K562 (cell line): ENCODE data around the gene PPP1R9B. TPM values are rescaled to one million over a fixed set of nuclear protein-coding genes. Genes with fewer than 3 reads are reported as not detected.
A peak's percentile ranks its signal among the peaks of the same experiment; 100 is the strongest.

ENCODE experiments used
- ARID2 ChIP-seq: fragments of 450-650 bp; IDR thresholded peaks from 2 replicates; pipeline ENCODE4 v1.6.1; 2017; ENCODE audit warnings: antibody characterized with exemption, mild to moderate bottlenecking
- CBX1 ChIP-seq: sonication (generic); IDR thresholded peaks from 2 replicates; pipeline ENCODE4 v1.6.1; 2016; ENCODE audit warnings: antibody characterized with exemption, low read depth, mild to moderate bottlenecking
- CTCF ChIP-seq, 3 experiments: IDR thresholded peaks in 2 of 3; conservative IDR thresholded peaks in 1 of 3; 2 replicates each; pipeline ENCODE4 v1.5.1; 2011 to 2012; ENCODE audit warnings: low read length in 3 of 3, mild to moderate bottlenecking in 3 of 3, control low read depth in 2 of 3, improper control_type of control experiment in 1 of 3, inconsistent platforms in 1 of 3, low read depth in 1 of 3, mixed read lengths in 1 of 3, moderate library complexity in 1 of 3; ENCODE audit not compliant: insufficient read depth in 2 of 3
- EWSR1 ChIP-seq: fragments of 450-650 bp; IDR thresholded peaks from 2 replicates; pipeline ENCODE4 v1.6.1; 2018; ENCODE audit warnings: borderline replicate concordance, mild to moderate bottlenecking, low read depth, moderate library complexity; ENCODE audit not compliant: partially characterized antibody
- GABPB1 ChIP-seq: sonication (generic); formaldehyde crosslinking; IDR thresholded peaks from 2 replicates; pipeline ENCODE4 v1.8.0; 2022; ENCODE audit warnings: mild to moderate bottlenecking, missing genetic modification reagents
- GTF2F1 ChIP-seq: IDR thresholded peaks from 2 replicates; pipeline ENCODE4 v1.6.1; 2011; ENCODE audit warnings: low read depth, low read length, improper control_type of control experiment
- HCFC1 ChIP-seq: IDR thresholded peaks from 2 replicates; pipeline ENCODE4 v1.6.1; 2012; ENCODE audit warnings: low read depth, low read length, improper control_type of control experiment
- RBM25 ChIP-seq: fragments of 200-400 bp; formaldehyde crosslinking; IDR thresholded peaks from 2 replicates; pipeline ENCODE4 v1.6.1; 2018; ENCODE audit warnings: low read length, low read depth, moderate library complexity; ENCODE audit not compliant: severe bottlenecking
- STAG1 ChIP-seq: sonication (generic); formaldehyde crosslinking; IDR thresholded peaks from 2 replicates; pipeline ENCODE4 v1.5.0; 2020; ENCODE audit warnings: missing genetic modification reagents, borderline replicate concordance
- ZNF263 ChIP-seq: sonication (generic); formaldehyde crosslinking; IDR thresholded peaks from 2 replicates; pipeline ENCODE4 v1.8.0; 2022; ENCODE audit warnings: mild to moderate bottlenecking, missing genetic modification reagents, borderline replicate concordance
- ZNF398 ChIP-seq: fragments of 250-450 bp; sonication (Bioruptor Pico); IDR thresholded peaks from 2 replicates; pipeline ENCODE4 v1.8.0; 2021; ENCODE audit warnings: moderate library complexity, mild to moderate bottlenecking, inconsistent platforms
- polyA plus RNA-seq, 8 experiments: library from polyadenylated mRNA; depleted of rRNA in 4 of 8; stranded (reverse) in 5 of 8; unstranded in 3 of 8; fragments of >200 nt; fragmentation: Nextera tagmentation in 2 of 8; fragmentation: Illumina TruSeq in 1 of 8; extraction: Ambion mirVana in 2 of 8; extraction: Trizol in 1 of 8; gene quantifications; 2 replicates each; pipeline versions ENCODE4 v1.2.1 to v1.2.3, GENCODE V29; 2011 to 2014; ENCODE audit warnings: inconsistent platforms in 1 of 8, missing spikeins in 1 of 8
- total RNA-seq, 7 experiments: library from RNA; depleted of rRNA in 6 of 7; stranded (reverse); fragments of >200 nt in 6 of 7; fragmentation: Illumina TruSeq in 2 of 7; extraction: Trizol in 2 of 7; gene quantifications; 2 replicates each; pipeline versions ENCODE4 v1.2.1 to v1.2.3, GENCODE V29; 2011 to 2021; ENCODE audit warnings: low replicate concordance in 1 of 7

PPP1R9B gene
- total and polyA plus RNA-seq, 9 of the 15 experiments (the other 6 are each of a cell fraction or from before 2014, with no cell fraction given), result 0.10 to 63.5 (median 24.7) TPM

GRCh38 chr17:50087246-50087911 lies 63.1 kb downstream of the PPP1R9B start (continued):
- TF ChIP-seq HCFC1 (0 out of 2 replicates have a peak, but pooled peaks have one; percentile 11), ZNF398 (no peak), CBX1 (peak; percentile 71; the same call in 1 of the 2 replicates), ARID2 (peak; percentile 39; the same call in 1 of the 2 replicates), GABPB1 (CRISPR knock-in tag) (no peak), STAG1 (CRISPR knock-in tag) (peak; percentile 74; the same call in 1 of the 2 replicates), EWSR1 (no peak), RBM25 (peak; percentile 86), CTCF (IDR thresholded peaks at IDR 0.05 in 2 of 3, conservative IDR thresholded peaks at IDR 0.05 in 1 of 3; ENCODE audit: insufficient read depth in 2 of 3, low read depth in 1 of 3, low read length in 3 of 3) (peak; percentile 91 to 97 (median 96)), GTF2F1 (no peak), ZNF263 (CRISPR knock-in tag) (peak; percentile 71; the same call in 1 of the 2 replicates)

Other genes starting within 250 kb of the PPP1R9B start
Only the 7 nearest of the 12 such genes appear.
- gene DLX3, start 155.5 kb downstream of the PPP1R9B start, total RNA-seq (2014; rRNA removed), result not detected in 2 replicates
- gene DLX3, start 155.5 kb downstream of the PPP1R9B start, total RNA-seq (2014; rRNA removed; fragmentation: Illumina TruSeq; extraction: Trizol), result not detected in 2 replicates
- not detected in 2 replicates for gene DLX3, start 155.5 kb downstream of the PPP1R9B start, total RNA-seq (2015; rRNA removed; fragmentation: Illumina TruSeq; extraction: Trizol)
- not detected in 2 replicates for gene DLX3, start 155.5 kb downstream of the PPP1R9B start, total RNA-seq (2021)
- gene DLX3, start 155.5 kb downstream of the PPP1R9B start, polyA plus RNA-seq (2011; rRNA removed), result not detected in 2 replicates
- gene DLX3, start 155.5 kb downstream of the PPP1R9B start, polyA plus RNA-seq (2014; fragmentation: Illumina TruSeq; extraction: Trizol), result not detected in 2 replicates
- not detected for gene DLX3, start 155.5 kb downstream of the PPP1R9B start, polyA plus RNA-seq (2014; fragmentation: Nextera tagmentation; extraction: Ambion mirVana)
- not detected in 2 replicates for gene DLX3, start 155.5 kb downstream of the PPP1R9B start, polyA plus RNA-seq (2014; rRNA removed)
- 0.05 and 0.20 TPM in 2 replicates for gene ITGA3, start 94.6 kb downstream of the PPP1R9B start, total RNA-seq (2014; rRNA removed)
- gene ITGA3, start 94.6 kb downstream of the PPP1R9B start, total RNA-seq (2014; rRNA removed; fragmentation: Illumina TruSeq; extraction: Trizol), result 0.10 and 0.33 TPM in 2 replicates
- gene ITGA3, start 94.6 kb downstream of the PPP1R9B start, total RNA-seq (2015; rRNA removed; fragmentation: Illumina TruSeq; extraction: Trizol), result 0.11 and 0.14 TPM in 2 replicates
- gene ITGA3, start 94.6 kb downstream of the PPP1R9B start, total RNA-seq (2021), result 0.75 and 1.3 TPM in 2 replicates
- gene ITGA3, start 94.6 kb downstream of the PPP1R9B start, polyA plus RNA-seq (2011; rRNA removed), result 0.15 and 0.16 TPM in 2 replicates
- 0.13 and 0.24 TPM in 2 replicates for gene ITGA3, start 94.6 kb downstream of the PPP1R9B start, polyA plus RNA-seq (2014; fragmentation: Illumina TruSeq; extraction: Trizol)
- gene ITGA3, start 94.6 kb downstream of the PPP1R9B start, polyA plus RNA-seq (2014; fragmentation: Nextera tagmentation; extraction: Ambion mirVana), result not detected
- 0.03 TPM in 2 replicates for gene ITGA3, start 94.6 kb downstream of the PPP1R9B start, polyA plus RNA-seq (2014; rRNA removed)
- gene PDK2, start 55.3 kb downstream of the PPP1R9B start, total RNA-seq (2014; rRNA removed), result 1.00 and 1.5 TPM in 2 replicates
- gene PDK2, start 55.3 kb downstream of the PPP1R9B start, total RNA-seq (2014; rRNA removed; fragmentation: Illumina TruSeq; extraction: Trizol), result 0.38 and 0.87 TPM in 2 replicates
- gene PDK2, start 55.3 kb downstream of the PPP1R9B start, total RNA-seq (2015; rRNA removed; fragmentation: Illumina TruSeq; extraction: Trizol), result 1.2 and 1.4 TPM in 2 replicates
- gene PDK2, start 55.3 kb downstream of the PPP1R9B start, total RNA-seq (2021), result 1.9 and 2.5 TPM in 2 replicates
- gene PDK2, start 55.3 kb downstream of the PPP1R9B start, polyA plus RNA-seq (2011; rRNA removed), result 1.8 and 5.3 TPM in 2 replicates
- 2.0 and 2.7 TPM in 2 replicates for gene PDK2, start 55.3 kb downstream of the PPP1R9B start, polyA plus RNA-seq (2014; fragmentation: Illumina TruSeq; extraction: Trizol)
- gene PDK2, start 55.3 kb downstream of the PPP1R9B start, polyA plus RNA-seq (2014; fragmentation: Nextera tagmentation; extraction: Ambion mirVana), result under 1 TPM; 0.03 to 0.08 TPM
- 1.5 and 2.6 TPM in 2 replicates for gene PDK2, start 55.3 kb downstream of the PPP1R9B start, polyA plus RNA-seq (2014; rRNA removed)
- gene SAMD14, start 20.5 kb downstream of the PPP1R9B start, total RNA-seq (2014; rRNA removed), result not detected in 2 replicates
- not detected in 2 replicates for gene SAMD14, start 20.5 kb downstream of the PPP1R9B start, total RNA-seq (2014; rRNA removed; fragmentation: Illumina TruSeq; extraction: Trizol)
- gene SAMD14, start 20.5 kb downstream of the PPP1R9B start, total RNA-seq (2015; rRNA removed; fragmentation: Illumina TruSeq; extraction: Trizol), result not detected in 2 replicates
- gene SAMD14, start 20.5 kb downstream of the PPP1R9B start, total RNA-seq (2021), result 0.07 TPM in 1 of 2 replicates, not detected in the other
- 0.14 TPM in 1 of 2 replicates, not detected in the other for gene SAMD14, start 20.5 kb downstream of the PPP1R9B start, polyA plus RNA-seq (2011; rRNA removed)
- 0.04 TPM in 1 of 2 replicates, not detected in the other for gene SAMD14, start 20.5 kb downstream of the PPP1R9B start, polyA plus RNA-seq (2014; fragmentation: Illumina TruSeq; extraction: Trizol)
- gene SAMD14, start 20.5 kb downstream of the PPP1R9B start, polyA plus RNA-seq (2014; fragmentation: Nextera tagmentation; extraction: Ambion mirVana), result not detected
- 0.11 TPM in 1 of 2 replicates, not detected in the other for gene SAMD14, start 20.5 kb downstream of the PPP1R9B start, polyA plus RNA-seq (2014; rRNA removed)
- gene SGCA, start 15.3 kb upstream of the PPP1R9B start, total RNA-seq (2014; rRNA removed), result not detected in 2 replicates
- not detected in 2 replicates for gene SGCA, start 15.3 kb upstream of the PPP1R9B start, total RNA-seq (2014; rRNA removed; fragmentation: Illumina TruSeq; extraction: Trizol)
- not detected in 2 replicates for gene SGCA, start 15.3 kb upstream of the PPP1R9B start, total RNA-seq (2015; rRNA removed; fragmentation: Illumina TruSeq; extraction: Trizol)
- gene SGCA, start 15.3 kb upstream of the PPP1R9B start, total RNA-seq (2021), result not detected in 2 replicates
- gene SGCA, start 15.3 kb upstream of the PPP1R9B start, polyA plus RNA-seq (2011; rRNA removed), result not detected in 2 replicates
- not detected in 2 replicates for gene SGCA, start 15.3 kb upstream of the PPP1R9B start, polyA plus RNA-seq (2014; fragmentation: Illumina TruSeq; extraction: Trizol)
- not detected for gene SGCA, start 15.3 kb upstream of the PPP1R9B start, polyA plus RNA-seq (2014; fragmentation: Nextera tagmentation; extraction: Ambion mirVana)
- gene SGCA, start 15.3 kb upstream of the PPP1R9B start, polyA plus RNA-seq (2014; rRNA removed), result not detected in 2 replicates
- gene COL1A1, start 51.0 kb upstream of the PPP1R9B start, total RNA-seq (2014; rRNA removed), result 0.86 and 0.91 TPM in 2 replicates
- gene COL1A1, start 51.0 kb upstream of the PPP1R9B start, total RNA-seq (2014; rRNA removed; fragmentation: Illumina TruSeq; extraction: Trizol), result 0.15 TPM in 1 of 2 replicates, not detected in the other
- gene COL1A1, start 51.0 kb upstream of the PPP1R9B start, total RNA-seq (2015; rRNA removed; fragmentation: Illumina TruSeq; extraction: Trizol), result 0.08 and 0.18 TPM in 2 replicates
- 2.8 and 3.4 TPM in 2 replicates for gene COL1A1, start 51.0 kb upstream of the PPP1R9B start, total RNA-seq (2021)
- gene COL1A1, start 51.0 kb upstream of the PPP1R9B start, polyA plus RNA-seq (2011; rRNA removed), result 0.11 and 0.20 TPM in 2 replicates
- gene COL1A1, start 51.0 kb upstream of the PPP1R9B start, polyA plus RNA-seq (2014; fragmentation: Illumina TruSeq; extraction: Trizol), result 0.64 and 0.91 TPM in 2 replicates
- gene COL1A1, start 51.0 kb upstream of the PPP1R9B start, polyA plus RNA-seq (2014; fragmentation: Nextera tagmentation; extraction: Ambion mirVana), result under 1 TPM; 0.04 to 0.06 TPM
- 0.86 and 0.95 TPM in 2 replicates for gene COL1A1, start 51.0 kb upstream of the PPP1R9B start, polyA plus RNA-seq (2014; rRNA removed)
- 0.32 TPM in 1 of 2 replicates, not detected in the other for gene TMEM92, start 123.8 kb upstream of the PPP1R9B start, total RNA-seq (2014; rRNA removed)
- 0.10 and 0.18 TPM in 2 replicates for gene TMEM92, start 123.8 kb upstream of the PPP1R9B start, total RNA-seq (2014; rRNA removed; fragmentation: Illumina TruSeq; extraction: Trizol)
- 0.14 and 0.23 TPM in 2 replicates for gene TMEM92, start 123.8 kb upstream of the PPP1R9B start, total RNA-seq (2015; rRNA removed; fragmentation: Illumina TruSeq; extraction: Trizol)
- gene TMEM92, start 123.8 kb upstream of the PPP1R9B start, total RNA-seq (2021), result 0.40 and 0.47 TPM in 2 replicates
- 0.22 and 1.1 TPM in 2 replicates for gene TMEM92, start 123.8 kb upstream of the PPP1R9B start, polyA plus RNA-seq (2011; rRNA removed)
- 2.1 and 2.6 TPM in 2 replicates for gene TMEM92, start 123.8 kb upstream of the PPP1R9B start, polyA plus RNA-seq (2014; fragmentation: Illumina TruSeq; extraction: Trizol)
- gene TMEM92, start 123.8 kb upstream of the PPP1R9B start, polyA plus RNA-seq (2014; fragmentation: Nextera tagmentation; extraction: Ambion mirVana), result under 1 TPM; 0.59 to 0.81 TPM
- 0.09 and 0.49 TPM in 2 replicates for gene TMEM92, start 123.8 kb upstream of the PPP1R9B start, polyA plus RNA-seq (2014; rRNA removed)